Loucy (cell line): Measurements from ENCODE around the gene BAZ1A.

Experiments used
- CTCF ChIP-seq: fragments of 200-600 bp; sonication (generic); conservative IDR thresholded peaks from 2 replicates; pipeline ENCODE4 v1.5.1; 2014; ENCODE audit warnings: mild to moderate bottlenecking, antibody characterized with exemption, low read length
- EZH2phosphoT487 ChIP-seq: fragments of 200-600 bp; IDR thresholded peaks from 2 replicates; pipeline ENCODE4 v1.6.1; 2018; ENCODE audit warnings: antibody characterized with exemption, mild to moderate bottlenecking, moderate library complexity, borderline replicate concordance

DNA sequence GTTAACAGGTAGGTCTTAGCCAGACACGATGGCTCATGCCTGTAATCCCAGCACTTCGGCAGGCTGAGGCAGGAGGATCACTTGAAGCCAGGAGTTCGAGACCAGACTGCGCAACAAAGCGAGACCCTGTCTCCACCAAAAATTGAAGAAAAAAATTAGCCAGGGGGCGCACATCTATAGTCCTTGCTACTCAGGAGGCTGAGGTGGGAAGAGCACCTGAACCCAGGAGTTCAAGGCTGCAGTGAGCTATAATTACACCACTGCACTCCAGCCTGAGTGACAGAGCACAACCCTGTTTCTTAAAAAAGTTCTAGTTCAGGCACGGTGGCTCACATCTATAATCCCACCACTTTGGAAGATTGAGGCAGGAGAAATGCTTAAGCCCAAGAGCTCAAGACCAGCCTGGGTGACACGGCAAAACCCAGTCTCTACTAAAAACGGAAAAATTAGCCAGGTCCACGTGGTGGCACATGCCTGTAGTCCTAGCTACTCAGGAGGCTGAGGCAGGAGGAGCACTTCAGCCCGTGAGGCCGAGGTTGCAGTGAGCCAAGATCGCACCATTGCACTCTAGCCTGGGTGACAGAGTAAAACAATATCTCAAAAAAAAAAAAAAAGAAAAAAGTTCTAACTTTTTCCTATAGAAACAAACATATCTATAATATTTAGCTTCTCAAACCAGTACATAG, 9.1 kb downstream of the BAZ1A start:
- TF ChIP-seq CTCF (0 out of 2 replicates have a peak, but pooled peaks have one; percentile 21), EZH2phosphoT487 (no peak)
